MG63 (cell line): Measurements from ENCODE around the gene HIGD1B. TPM values are rescaled to one million over a fixed set of nuclear protein-coding genes. Genes with fewer than 3 reads are reported as not detected.
A peak's percentile ranks its signal among the peaks of the same experiment; 100 is the strongest.

Experiments
- DNase-seq: peaks from one replicate; pipeline ENCODE4 v3.0.0-alpha.2; 2020
- H3K27me3 ChIP-seq: fragments of 250-450 bp; sonication (Bioruptor Pico); 2 replicates; pipeline ENCODE4 v1.5.1; 2020; ENCODE audit warnings: mild to moderate bottlenecking, moderate library complexity
- H3K36me3 ChIP-seq: fragments of 250-450 bp; sonication (Bioruptor Pico); 2 replicates; pipeline ENCODE4 v1.5.1; 2020; ENCODE audit warnings: mild to moderate bottlenecking, moderate library complexity
- H3K4me3 ChIP-seq: fragments of 250-450 bp; sonication (Bioruptor Pico); 2 replicates; pipeline ENCODE4 v1.5.1; 2020; ENCODE audit warnings: mild to moderate bottlenecking, moderate library complexity
- H3K9me3 ChIP-seq: fragments of 250-450 bp; sonication (Bioruptor Pico); 2 replicates; pipeline ENCODE4 v1.5.1; 2020; ENCODE audit warnings: mild to moderate bottlenecking, moderate library complexity
- total RNA-seq: library from RNA; depleted of rRNA; stranded (reverse); fragments of >200 nt; shearing (Covaris generic); gene quantifications from 2 replicates; pipeline ENCODE4 v1.2.3, GENCODE V29; 2014; ENCODE audit warnings: low replicate concordance

The HIGD1B gene
- total RNA-seq, 1 experiment from 2014 or later = not detected

DNA sequence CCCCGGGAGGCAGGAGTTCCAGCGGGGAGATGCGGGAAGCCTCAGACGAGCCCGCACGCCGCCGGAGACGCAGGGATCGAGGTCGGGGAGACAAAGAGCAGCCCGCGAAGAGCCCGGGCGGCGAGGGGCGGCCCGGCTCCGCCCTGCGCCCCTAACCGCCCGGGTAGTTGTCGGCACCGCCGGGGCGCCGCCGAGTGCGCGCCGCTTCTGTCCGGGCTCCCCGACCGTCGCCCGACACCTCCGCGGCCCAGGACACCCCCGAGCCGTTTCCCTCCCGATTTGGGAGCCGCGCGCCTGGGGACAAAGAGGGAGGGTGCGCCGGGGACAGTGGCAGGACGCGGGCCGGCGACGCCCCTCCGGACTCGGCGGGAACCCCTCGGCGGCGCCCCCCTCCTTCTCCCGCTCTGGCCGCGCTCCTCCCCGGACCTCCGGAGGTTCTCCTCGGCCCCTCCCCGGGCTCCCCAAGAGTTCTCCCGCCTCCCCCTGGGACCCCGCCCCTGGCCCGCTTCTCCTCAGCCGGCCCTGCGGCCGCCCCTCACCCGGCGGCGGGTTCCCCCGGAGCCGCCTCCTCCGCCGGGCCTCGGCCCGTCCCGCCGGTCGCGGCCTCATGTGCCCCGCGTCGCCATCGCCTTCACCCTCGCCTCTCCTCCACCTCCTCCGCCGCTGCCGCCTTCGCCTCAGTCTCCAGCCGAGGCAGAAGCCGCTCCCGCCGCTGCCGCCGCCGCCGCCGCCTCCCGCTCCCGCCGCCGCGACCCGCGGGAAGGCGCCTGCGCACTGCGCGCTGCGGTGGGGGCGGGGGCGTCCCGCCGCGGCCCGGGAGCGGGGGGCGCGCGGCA, 17.9 kb upstream of the HIGD1B start, which contains the start of gene GJC1:
Gene GJC1, minus strand, starts transcription at position 765 of the 836 bp plus-strand sequence. CDS start 24,470 bp downstream, outside the sequence.
- H3K27me3 ChIP-seq = no peaks in the 10 kb centered on the region
- peak; percentile 77 for DNase-seq
- no peaks in the 10 kb centered on the region; the same call in 1 of the 2 replicates for H3K9me3 ChIP-seq
- peak within 1 kb of the TSS; percentile 80 for H3K4me3 ChIP-seq
- H3K36me3 ChIP-seq = peaks cover 8% of the 10 kb centered on the region

DNA sequence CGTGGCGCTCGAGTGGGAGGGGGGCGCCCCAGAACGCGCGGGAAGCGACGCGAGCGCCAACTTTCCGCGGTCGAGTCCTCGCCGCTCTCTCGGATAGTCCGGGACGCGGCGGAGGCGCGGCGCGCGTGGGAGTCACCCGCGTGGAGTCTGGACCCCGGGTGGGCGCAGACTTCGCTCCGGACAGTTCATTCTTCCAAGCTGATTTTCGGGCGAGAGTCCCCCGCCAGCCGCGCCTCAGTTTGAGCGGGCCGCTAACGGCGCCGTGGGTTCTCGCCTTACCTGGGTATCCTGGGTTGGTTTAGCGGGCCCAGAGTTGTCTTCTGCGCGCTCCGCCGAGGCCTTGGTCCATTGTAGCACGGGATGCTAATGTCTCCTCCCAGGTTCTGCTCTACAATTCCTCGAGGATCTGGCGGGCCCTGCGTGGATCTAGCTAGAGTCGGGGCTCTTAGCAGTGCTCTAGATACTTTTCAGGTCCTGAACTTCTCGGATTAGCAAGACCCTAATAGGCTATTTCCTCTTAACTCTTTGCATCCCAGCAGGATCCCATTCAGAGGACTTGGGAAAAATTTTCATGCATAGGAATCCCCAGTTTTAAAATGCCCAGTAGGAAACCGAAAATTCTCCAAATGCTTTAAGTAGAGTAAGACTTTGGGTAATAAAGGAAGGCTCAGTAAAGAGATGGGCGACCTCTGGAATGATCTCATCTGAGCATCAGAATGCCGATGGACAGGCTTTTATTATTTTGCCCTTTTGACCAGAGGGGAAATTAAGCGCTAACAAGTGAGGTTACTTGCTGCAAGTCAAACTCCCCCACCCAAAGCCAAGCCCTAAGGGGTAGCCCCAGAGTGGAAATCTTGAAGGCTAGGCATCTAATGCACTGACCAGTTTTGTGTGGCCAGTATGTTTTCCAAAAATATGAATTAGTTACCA, 17.1 kb upstream of the HIGD1B start:
- DNase-seq = peak; percentile 45
- H3K27me3 ChIP-seq = no peaks in the 10 kb centered on the region

DNA sequence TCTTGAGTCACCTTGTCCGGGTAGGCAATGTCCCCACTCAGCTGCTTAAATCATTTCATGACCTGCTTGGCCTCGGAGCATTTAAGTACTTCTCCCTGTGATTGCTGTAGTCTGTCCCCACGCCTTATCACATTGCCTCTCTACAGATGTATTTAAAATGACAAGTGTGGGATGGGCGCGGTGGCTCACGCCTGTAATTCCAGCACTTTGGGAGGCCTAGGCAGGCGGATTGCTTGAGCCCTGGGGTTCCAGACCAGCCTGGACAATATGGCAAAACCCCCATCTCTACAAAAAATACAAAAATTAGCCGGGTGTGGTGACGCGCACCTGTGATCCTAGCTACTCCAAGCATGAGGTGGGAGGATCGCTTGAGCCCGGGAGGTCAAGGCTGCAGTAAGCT, 16.3 kb upstream of the HIGD1B start:
- Histone ChIP-seq H3K9me3 (no peaks in the 10 kb centered on the region; the same call in 1 of the 2 replicates), H3K27me3 (no peaks in the 10 kb centered on the region), H3K36me3 (peaks cover 4% of the 10 kb centered on the region), H3K4me3 (no peak overlapping the region)
- no peak for DNase-seq

More for the DNA sequence above, 17.1 kb upstream of the HIGD1B start:
- H3K36me3 ChIP-seq = peaks cover 8% of the 10 kb centered on the region
- H3K4me3 ChIP-seq = peak overlapping the region; percentile 80
- H3K9me3 ChIP-seq = no peaks in the 10 kb centered on the region; the same call in 1 of the 2 replicates

DNA sequence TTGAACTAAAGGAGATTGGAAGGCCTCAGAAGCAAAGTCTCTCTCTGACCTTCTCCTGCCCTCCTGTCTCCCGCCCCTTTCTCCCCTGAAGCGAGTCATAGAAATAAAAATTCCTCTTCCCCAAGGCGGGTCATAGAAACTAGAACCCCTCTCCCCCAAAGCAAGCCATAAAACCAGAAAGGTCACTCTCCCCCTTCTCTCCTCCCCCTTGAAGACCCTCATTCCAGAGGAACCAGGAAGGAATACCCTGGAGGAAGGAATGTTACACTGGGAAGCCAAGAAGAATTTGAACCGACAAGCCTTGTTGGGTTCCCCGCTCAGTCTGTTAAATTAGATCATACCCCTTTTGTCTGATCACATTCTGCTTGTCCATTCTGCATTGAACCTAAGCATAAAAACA, 14.9 kb upstream of the HIGD1B start:
- Histone ChIP-seq H3K4me3 (no peak overlapping the region), H3K9me3 (no peaks in the 10 kb centered on the region; the same call in 1 of the 2 replicates), H3K27me3 (no peaks in the 10 kb centered on the region), H3K36me3 (no peaks in the 10 kb centered on the region)
- DNase-seq = no peak

GRCh38 chr17:44837196-44837595, 10.5 kb upstream of the HIGD1B start:
- no peaks in the 10 kb centered on the region for H3K27me3 ChIP-seq
- H3K9me3 ChIP-seq = no peaks in the 10 kb centered on the region
- no peak for DNase-seq
- H3K4me3 ChIP-seq = no peak overlapping the region
- H3K36me3 ChIP-seq = no peaks in the 10 kb centered on the region

DNA sequence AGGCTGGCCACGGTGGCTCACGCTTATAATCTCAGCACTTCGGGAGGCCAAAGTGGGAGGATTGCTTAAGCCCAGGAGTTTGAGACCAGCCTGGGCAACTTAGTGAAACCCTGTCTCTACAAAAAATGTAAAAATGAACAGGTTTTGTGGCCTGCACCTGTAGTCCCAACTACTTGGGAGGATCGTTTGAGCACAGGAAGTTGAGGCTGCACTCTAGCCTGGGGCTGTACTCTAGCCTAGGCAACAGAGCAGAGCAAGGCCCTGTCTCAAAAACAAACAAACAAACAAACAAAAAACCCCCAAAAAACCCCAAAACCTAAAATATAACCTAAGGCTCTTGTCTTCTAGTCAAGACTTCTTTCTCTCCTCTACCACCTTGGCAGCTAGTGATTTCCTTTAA, 7.4 kb upstream of the HIGD1B start:
- Histone ChIP-seq H3K36me3 (0 out of 2 replicates have a peak, but pooled peaks cover 2% of the 10 kb centered on the region), H3K9me3 (no peaks in the 10 kb centered on the region), H3K4me3 (no peak overlapping the region), H3K27me3 (no peaks in the 10 kb centered on the region)
- no peak for DNase-seq

GRCh38 chr17:44840936-44841335, 6.7 kb upstream of the HIGD1B start:
- Histone ChIP-seq H3K9me3 (no peaks in the 10 kb centered on the region), H3K36me3 (0 out of 2 replicates have a peak, but pooled peaks cover 2% of the 10 kb centered on the region), H3K4me3 (no peak overlapping the region), H3K27me3 (no peaks in the 10 kb centered on the region)
- DNase-seq = no peak

DNA sequence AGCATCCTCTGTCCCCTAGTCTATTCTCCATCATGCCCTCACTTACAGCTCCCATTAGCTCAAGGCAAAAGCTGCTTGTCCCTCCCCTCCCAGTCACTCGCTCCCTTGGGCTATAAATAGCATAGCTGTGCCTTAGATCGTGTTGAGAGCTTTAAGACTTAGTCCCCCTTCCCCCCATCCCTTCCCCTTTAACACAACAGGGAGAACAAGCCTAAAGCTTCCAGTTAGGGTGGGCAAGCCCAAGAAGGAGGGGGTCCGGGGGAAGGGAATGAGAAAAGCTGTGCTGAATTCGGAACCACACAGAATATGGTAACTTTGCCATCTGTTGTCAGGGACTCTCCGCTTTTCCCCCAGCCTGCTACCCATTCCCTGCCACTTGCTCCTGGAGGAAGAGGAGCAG, 4.9 kb upstream of the HIGD1B start:
- Histone ChIP-seq H3K36me3 (0 out of 2 replicates have a peak, but pooled peaks cover 2% of the 10 kb centered on the region), H3K4me3 (no peak overlapping the region), H3K9me3 (no peaks in the 10 kb centered on the region), H3K27me3 (no peaks in the 10 kb centered on the region)
- no peak for DNase-seq

- Histone ChIP-seq H3K9me3 (no peaks in the 10 kb centered on the region), H3K27me3 (no peaks in the 10 kb centered on the region), H3K36me3 (peaks cover 5% of the 10 kb centered on the region; the same call in 1 of the 2 replicates), H3K4me3 (no peak overlapping the region)
- DNase-seq = no peak
Observed at GRCh38 chr17:44844390-44844830, 3.3 kb upstream of the HIGD1B start.

GRCh38 chr17:44846206-44846605, 1.5 kb upstream of the HIGD1B start:
- no peaks in the 10 kb centered on the region for H3K9me3 ChIP-seq
- no peak for DNase-seq
- no peaks in the 10 kb centered on the region for H3K27me3 ChIP-seq
- H3K36me3 ChIP-seq = peaks cover 20% of the 10 kb centered on the region
- H3K4me3 ChIP-seq = no peak overlapping the region

DNA sequence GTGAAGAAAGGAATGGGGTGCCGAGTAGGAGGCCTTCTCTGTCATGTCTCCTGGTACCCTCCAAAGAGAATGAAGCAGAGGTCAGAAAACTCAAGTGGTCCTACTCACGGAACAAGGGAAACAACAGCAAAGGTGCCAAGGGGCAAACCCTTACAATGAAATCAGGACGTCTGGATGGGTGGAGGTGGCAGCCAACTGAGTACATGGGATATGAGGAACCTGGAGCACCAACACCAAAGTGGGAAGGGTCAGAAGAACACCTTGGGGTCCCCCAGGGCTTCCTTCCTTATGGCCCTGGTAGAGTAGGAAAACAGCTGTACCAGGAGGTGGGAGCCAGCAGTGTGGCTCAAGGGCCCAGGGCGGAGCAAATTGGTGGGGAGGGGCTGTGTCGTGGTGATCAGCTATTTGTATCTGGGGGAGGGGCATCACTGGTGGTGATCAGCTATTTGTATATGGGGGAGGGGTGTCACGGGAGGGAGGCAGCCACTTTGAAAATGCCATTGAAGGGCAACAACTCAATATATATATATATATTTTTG, 643 bp downstream of the HIGD1B start:
- peaks cover 36% of the 10 kb centered on the region for H3K36me3 ChIP-seq
- no peaks in the 10 kb centered on the region for H3K27me3 ChIP-seq
- no peak for DNase-seq

DNA sequence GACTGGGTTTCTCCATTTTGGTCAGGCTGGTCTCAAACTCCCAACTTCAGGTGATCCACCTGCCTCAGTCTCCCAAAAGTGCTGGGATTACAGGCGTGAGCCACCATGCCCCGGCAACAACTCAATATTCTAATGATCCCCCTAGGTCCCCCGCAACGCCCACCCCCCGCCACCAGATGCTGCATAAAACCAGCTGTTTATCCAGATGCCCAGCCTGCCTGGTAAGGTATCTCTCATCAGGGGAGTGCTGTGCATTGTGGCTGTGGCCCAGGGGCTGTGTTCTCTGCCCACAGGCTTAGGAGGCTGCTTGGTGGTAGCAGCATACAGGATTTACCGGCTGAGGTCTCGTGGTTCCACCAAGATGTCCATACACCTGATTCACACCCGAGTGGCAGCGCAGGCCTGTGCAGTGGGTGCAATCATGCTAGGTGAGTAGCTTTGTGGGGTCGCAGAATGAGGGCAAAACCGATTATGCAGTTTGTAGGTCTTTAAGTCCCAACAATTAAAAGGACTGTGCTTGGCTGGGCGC, 1.3 kb downstream of the HIGD1B start:
- H3K27me3 ChIP-seq = no peaks in the 10 kb centered on the region
- no peaks in the 10 kb centered on the region for H3K9me3 ChIP-seq
- DNase-seq = no peak
- H3K4me3 ChIP-seq = no peak overlapping the region
- H3K36me3 ChIP-seq = peaks cover 41% of the 10 kb centered on the region

More for the DNA sequence above, 643 bp downstream of the HIGD1B start:
- Histone ChIP-seq H3K9me3 (no peaks in the 10 kb centered on the region), H3K4me3 (no peak overlapping the region)

- DNase-seq = no peak
- H3K9me3 ChIP-seq = no peaks in the 10 kb centered on the region
- peaks cover 49% of the 10 kb centered on the region for H3K36me3 ChIP-seq
- no peaks in the 10 kb centered on the region for H3K27me3 ChIP-seq
- H3K4me3 ChIP-seq = no peak overlapping the region
Observed at GRCh38 chr17:44850025-44850424, 2.3 kb downstream of the HIGD1B start.

- no peak for DNase-seq
- Histone ChIP-seq H3K9me3 (no peaks in the 10 kb centered on the region), H3K36me3 (peaks cover 55% of the 10 kb centered on the region), H3K27me3 (no peaks in the 10 kb centered on the region), H3K4me3 (no peak overlapping the region)
Observed at GRCh38 chr17:44850612-44851011, 2.9 kb downstream of the HIGD1B start.

GRCh38 chr17:44854192-44854591, 6.5 kb downstream of the HIGD1B start:
- DNase-seq = no peak
- Histone ChIP-seq H3K36me3 (peaks cover 81% of the 10 kb centered on the region), H3K4me3 (no peak overlapping the region), H3K9me3 (no peaks in the 10 kb centered on the region), H3K27me3 (no peaks in the 10 kb centered on the region)

- DNase-seq = no peak
- no peaks in the 10 kb centered on the region for H3K9me3 ChIP-seq
- H3K4me3 ChIP-seq = no peak overlapping the region
- H3K36me3 ChIP-seq = peaks cover 89% of the 10 kb centered on the region
- no peaks in the 10 kb centered on the region for H3K27me3 ChIP-seq
Observed at GRCh38 chr17:44859701-44860100, 12.0 kb downstream of the HIGD1B start.
